Liver (tissue), 3 donors: ENCODE measurements around the gene SPP2.

Source experiments
- JUND ChIP-seq, 2 donors: IDR thresholded peaks; 2 replicates each; pipeline ENCODE4 v1.6.1; 2016; ENCODE audit warnings: antibody characterized with exemption in 2 of 2
- TAF1 ChIP-seq: conservative IDR thresholded peaks from 2 replicates; pipeline ENCODE4 v1.6.1; 2016; ENCODE audit warnings: antibody characterized with exemption, mild to moderate bottlenecking
- YY1 ChIP-seq: IDR thresholded peaks from 2 replicates; pipeline ENCODE4 v1.6.1; 2016; ENCODE audit warnings: antibody characterized with exemption, mild to moderate bottlenecking
- TF ChIP-seq, protein P1 (sequence below): fragments of 150-350 bp; IDR thresholded peaks from 2 replicates; pipeline ENCODE4 v1.5.1; 2017; ENCODE audit warnings: improper control_type of control experiment, low read depth, low read length; ENCODE audit not compliant: missing input control
- TF ChIP-seq, protein P2 (sequence below): IDR thresholded peaks from 2 replicates; pipeline ENCODE4 v1.6.1; 2016; ENCODE audit warnings: antibody characterized with exemption, mild to moderate bottlenecking
- donor health status: healthy.
- donor health status: healthy.

DNA sequence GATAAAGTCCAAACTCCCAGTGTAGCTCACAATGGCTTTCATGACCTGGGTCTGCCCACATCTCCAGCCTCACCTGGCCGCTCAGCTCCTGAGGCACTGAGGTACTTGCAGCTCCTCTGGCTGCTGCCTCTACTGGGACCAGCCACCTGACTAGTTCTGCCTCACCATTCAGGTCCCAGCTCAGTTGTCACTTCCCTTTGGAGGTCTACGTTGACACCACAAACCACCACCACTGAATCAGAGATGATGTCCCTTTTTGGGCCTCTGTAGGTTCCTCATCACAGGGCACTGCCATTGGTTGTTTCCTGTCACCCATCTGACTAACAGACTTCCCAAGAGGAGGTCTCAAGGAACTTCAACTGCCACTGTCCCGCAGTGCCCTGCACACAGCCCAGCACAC, 21.2 kb downstream of the SPP2 start:
- TF ChIP-seq YY1 (no peak), JUND (IDR thresholded peaks at IDR 0.05) (no peak), TAF1 (no peak)
- TF ChIP-seq, protein P1, sequence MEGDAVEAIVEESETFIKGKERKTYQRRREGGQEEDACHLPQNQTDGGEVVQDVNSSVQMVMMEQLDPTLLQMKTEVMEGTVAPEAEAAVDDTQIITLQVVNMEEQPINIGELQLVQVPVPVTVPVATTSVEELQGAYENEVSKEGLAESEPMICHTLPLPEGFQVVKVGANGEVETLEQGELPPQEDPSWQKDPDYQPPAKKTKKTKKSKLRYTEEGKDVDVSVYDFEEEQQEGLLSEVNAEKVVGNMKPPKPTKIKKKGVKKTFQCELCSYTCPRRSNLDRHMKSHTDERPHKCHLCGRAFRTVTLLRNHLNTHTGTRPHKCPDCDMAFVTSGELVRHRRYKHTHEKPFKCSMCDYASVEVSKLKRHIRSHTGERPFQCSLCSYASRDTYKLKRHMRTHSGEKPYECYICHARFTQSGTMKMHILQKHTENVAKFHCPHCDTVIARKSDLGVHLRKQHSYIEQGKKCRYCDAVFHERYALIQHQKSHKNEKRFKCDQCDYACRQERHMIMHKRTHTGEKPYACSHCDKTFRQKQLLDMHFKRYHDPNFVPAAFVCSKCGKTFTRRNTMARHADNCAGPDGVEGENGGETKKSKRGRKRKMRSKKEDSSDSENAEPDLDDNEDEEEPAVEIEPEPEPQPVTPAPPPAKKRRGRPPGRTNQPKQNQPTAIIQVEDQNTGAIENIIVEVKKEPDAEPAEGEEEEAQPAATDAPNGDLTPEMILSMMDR: no peak
- TF ChIP-seq, protein P2, sequence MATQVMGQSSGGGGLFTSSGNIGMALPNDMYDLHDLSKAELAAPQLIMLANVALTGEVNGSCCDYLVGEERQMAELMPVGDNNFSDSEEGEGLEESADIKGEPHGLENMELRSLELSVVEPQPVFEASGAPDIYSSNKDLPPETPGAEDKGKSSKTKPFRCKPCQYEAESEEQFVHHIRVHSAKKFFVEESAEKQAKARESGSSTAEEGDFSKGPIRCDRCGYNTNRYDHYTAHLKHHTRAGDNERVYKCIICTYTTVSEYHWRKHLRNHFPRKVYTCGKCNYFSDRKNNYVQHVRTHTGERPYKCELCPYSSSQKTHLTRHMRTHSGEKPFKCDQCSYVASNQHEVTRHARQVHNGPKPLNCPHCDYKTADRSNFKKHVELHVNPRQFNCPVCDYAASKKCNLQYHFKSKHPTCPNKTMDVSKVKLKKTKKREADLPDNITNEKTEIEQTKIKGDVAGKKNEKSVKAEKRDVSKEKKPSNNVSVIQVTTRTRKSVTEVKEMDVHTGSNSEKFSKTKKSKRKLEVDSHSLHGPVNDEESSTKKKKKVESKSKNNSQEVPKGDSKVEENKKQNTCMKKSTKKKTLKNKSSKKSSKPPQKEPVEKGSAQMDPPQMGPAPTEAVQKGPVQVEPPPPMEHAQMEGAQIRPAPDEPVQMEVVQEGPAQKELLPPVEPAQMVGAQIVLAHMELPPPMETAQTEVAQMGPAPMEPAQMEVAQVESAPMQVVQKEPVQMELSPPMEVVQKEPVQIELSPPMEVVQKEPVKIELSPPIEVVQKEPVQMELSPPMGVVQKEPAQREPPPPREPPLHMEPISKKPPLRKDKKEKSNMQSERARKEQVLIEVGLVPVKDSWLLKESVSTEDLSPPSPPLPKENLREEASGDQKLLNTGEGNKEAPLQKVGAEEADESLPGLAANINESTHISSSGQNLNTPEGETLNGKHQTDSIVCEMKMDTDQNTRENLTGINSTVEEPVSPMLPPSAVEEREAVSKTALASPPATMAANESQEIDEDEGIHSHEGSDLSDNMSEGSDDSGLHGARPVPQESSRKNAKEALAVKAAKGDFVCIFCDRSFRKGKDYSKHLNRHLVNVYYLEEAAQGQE: no peak
